ENCODE results near the gene SERTAD3.
"Not testable (repeated sequence)": the region's sequence is repeated elsewhere in the genome, so short reads cannot be mapped to it uniquely, and the experiment has no call there.

Gene SERTAD3

GRCh38 chr19:40410030-40410389, 34.1 kb downstream of the SERTAD3 start:
- H3K36me3 ChIP-seq (ENCODE audit: control insufficient read depth, insufficient read depth, low read length): no peaks in the 10 kb centered on the region
- H3K4me3 ChIP-seq (ENCODE audit: low read length): no peak overlapping the region
- peaks cover 2% of the 10 kb centered on the region; the same call in 1 of the 2 replicates for H3K4me1 ChIP-seq (ENCODE audit: control insufficient read depth, insufficient read depth, low read length)
- WGBS (ENCODE audit: insufficient coverage, insufficient read length): no CpG with 5 or more reads among the region's 9 CpGs
- no peak overlapping the region for H3K27ac ChIP-seq (ENCODE audit: low read length)
- no peak for DNase-seq (ENCODE audit: low read depth, low spot score)
- H3K9me3 ChIP-seq (ENCODE audit: control insufficient read depth, insufficient read depth, low read length): no peaks in the 10 kb centered on the region
- no peaks in the 10 kb centered on the region for H3K27me3 ChIP-seq (ENCODE audit: control insufficient read depth, insufficient read depth, low read length)

- H3K36me3 ChIP-seq (ENCODE audit: control insufficient read depth, insufficient read depth, low read length); H3K4me1 ChIP-seq (ENCODE audit: control insufficient read depth, insufficient read depth, low read length); H3K27ac ChIP-seq (ENCODE audit: low read length); H3K9me3 ChIP-seq (ENCODE audit: control insufficient read depth, insufficient read depth, low read length); DNase-seq (ENCODE audit: low read depth, low spot score); H3K4me3 ChIP-seq (ENCODE audit: low read length); H3K27me3 ChIP-seq (ENCODE audit: control insufficient read depth, insufficient read depth, low read length): not testable (repeated sequence)
- no CpG with 5 or more reads among the region's 8 CpGs for WGBS (ENCODE audit: insufficient coverage, insufficient read length)
These were observed 35.6 kb downstream of the SERTAD3 start for GRCh38 chr19:40408598-40408925.

GRCh38 chr19:40407714-40408597, 36.2 kb downstream of the SERTAD3 start:
- Histone ChIP-seq H3K27me3 (ENCODE audit: control insufficient read depth, insufficient read depth, low read length) (no peaks in the 10 kb centered on the region), H3K4me1 (ENCODE audit: control insufficient read depth, insufficient read depth, low read length) (peaks cover 4% of the 10 kb centered on the region; the same call in 1 of the 2 replicates), H3K9me3 (ENCODE audit: control insufficient read depth, insufficient read depth, low read length) (no peaks in the 10 kb centered on the region), H3K36me3 (ENCODE audit: control insufficient read depth, insufficient read depth, low read length) (no peaks in the 10 kb centered on the region), H3K27ac (ENCODE audit: low read length) (no peak overlapping the region), H3K4me3 (ENCODE audit: low read length) (no peak overlapping the region)
- no CpG with 5 or more reads among the region's 22 CpGs for WGBS (ENCODE audit: insufficient coverage, insufficient read length)
- DNase-seq (ENCODE audit: low read depth, low spot score): no peak

GRCh38 chr19:40403262-40403984, 40.7 kb downstream of the SERTAD3 start:
- Histone ChIP-seq H3K27ac (ENCODE audit: low read length) (no peak overlapping the region), H3K27me3 (ENCODE audit: control insufficient read depth, insufficient read depth, low read length) (no peaks in the 10 kb centered on the region), H3K36me3 (ENCODE audit: control insufficient read depth, insufficient read depth, low read length) (no peaks in the 10 kb centered on the region), H3K9me3 (ENCODE audit: control insufficient read depth, insufficient read depth, low read length) (no peaks in the 10 kb centered on the region), H3K4me3 (ENCODE audit: low read length) (peak overlapping the region; percentile 61; the same call in 1 of the 2 replicates), H3K4me1 (ENCODE audit: control insufficient read depth, insufficient read depth, low read length) (peaks cover 5% of the 10 kb centered on the region)
- DNase-seq (ENCODE audit: low read depth, low spot score): no peak
- WGBS (ENCODE audit: insufficient coverage, insufficient read length): no CpG with 5 or more reads among the region's 41 CpGs

GRCh38 chr19:40400559-40400958, 43.6 kb downstream of the SERTAD3 start:
- H3K36me3 ChIP-seq (ENCODE audit: control insufficient read depth, insufficient read depth, low read length): no peaks in the 10 kb centered on the region; the same call in 1 of the 2 replicates
- no CpG with 5 or more reads among the region's 3 CpGs for WGBS (ENCODE audit: insufficient coverage, insufficient read length)
- H3K9me3 ChIP-seq (ENCODE audit: control insufficient read depth, insufficient read depth, low read length): no peaks in the 10 kb centered on the region
- no peaks in the 10 kb centered on the region for H3K27me3 ChIP-seq (ENCODE audit: control insufficient read depth, insufficient read depth, low read length)
- H3K4me3 ChIP-seq (ENCODE audit: low read length): no peak overlapping the region
- DNase-seq (ENCODE audit: low read depth, low spot score): no peak
- H3K27ac ChIP-seq (ENCODE audit: low read length): no peak overlapping the region
- peaks cover 7% of the 10 kb centered on the region for H3K4me1 ChIP-seq (ENCODE audit: control insufficient read depth, insufficient read depth, low read length)

GRCh38 chr19:40398417-40399131, 45.6 kb downstream of the SERTAD3 start:
- Histone ChIP-seq H3K9me3 (ENCODE audit: control insufficient read depth, insufficient read depth, low read length) (no peaks in the 10 kb centered on the region), H3K4me3 (ENCODE audit: low read length) (no peak overlapping the region), H3K36me3 (ENCODE audit: control insufficient read depth, insufficient read depth, low read length) (no peaks in the 10 kb centered on the region; the same call in 1 of the 2 replicates), H3K4me1 (ENCODE audit: control insufficient read depth, insufficient read depth, low read length) (peaks cover 7% of the 10 kb centered on the region), H3K27me3 (ENCODE audit: control insufficient read depth, insufficient read depth, low read length) (no peaks in the 10 kb centered on the region), H3K27ac (ENCODE audit: low read length) (no peak overlapping the region)
- no CpG with 5 or more reads among the region's 49 CpGs for WGBS (ENCODE audit: insufficient coverage, insufficient read length)
- peak; percentile 82 for DNase-seq (ENCODE audit: low read depth, low spot score)

GRCh38 chr19:40397568-40397906, 46.6 kb downstream of the SERTAD3 start:
- WGBS (ENCODE audit: insufficient coverage, insufficient read length): no CpG with 5 or more reads among the region's 22 CpGs
- H3K4me3 ChIP-seq (ENCODE audit: low read length): no peak overlapping the region
- H3K9me3 ChIP-seq (ENCODE audit: control insufficient read depth, insufficient read depth, low read length): no peaks in the 10 kb centered on the region
- H3K27me3 ChIP-seq (ENCODE audit: control insufficient read depth, insufficient read depth, low read length): no peaks in the 10 kb centered on the region
- no peak overlapping the region for H3K27ac ChIP-seq (ENCODE audit: low read length)
- H3K36me3 ChIP-seq (ENCODE audit: control insufficient read depth, insufficient read depth, low read length): no peaks in the 10 kb centered on the region; the same call in 1 of the 2 replicates
- no peak for DNase-seq (ENCODE audit: low read depth, low spot score)
- H3K4me1 ChIP-seq (ENCODE audit: control insufficient read depth, insufficient read depth, low read length): peaks cover 5% of the 10 kb centered on the region

GRCh38 chr19:40396886-40397567, 47.1 kb downstream of the SERTAD3 start:
- WGBS (ENCODE audit: insufficient coverage, insufficient read length): no CpG with 5 or more reads among the region's 20 CpGs
- Histone ChIP-seq H3K4me1 (ENCODE audit: control insufficient read depth, insufficient read depth, low read length) (peaks cover 5% of the 10 kb centered on the region), H3K36me3 (ENCODE audit: control insufficient read depth, insufficient read depth, low read length) (no peaks in the 10 kb centered on the region; the same call in 1 of the 2 replicates)

GRCh38 chr19:40395956-40396355, 48.2 kb downstream of the SERTAD3 start:
- Histone ChIP-seq H3K9me3 (ENCODE audit: control insufficient read depth, insufficient read depth, low read length) (no peaks in the 10 kb centered on the region), H3K4me1 (ENCODE audit: control insufficient read depth, insufficient read depth, low read length) (peaks cover 5% of the 10 kb centered on the region), H3K36me3 (ENCODE audit: control insufficient read depth, insufficient read depth, low read length) (no peaks in the 10 kb centered on the region; the same call in 1 of the 2 replicates), H3K4me3 (ENCODE audit: low read length) (no peak overlapping the region), H3K27ac (ENCODE audit: low read length) (no peak overlapping the region), H3K27me3 (ENCODE audit: control insufficient read depth, insufficient read depth, low read length) (no peaks in the 10 kb centered on the region)
- WGBS (ENCODE audit: insufficient coverage, insufficient read length): no CpG with 5 or more reads among the region's 14 CpGs
- no peak for DNase-seq (ENCODE audit: low read depth, low spot score)

More at GRCh38 chr19:40396886-40397567, 47.1 kb downstream of the SERTAD3 start:
- no peak overlapping the region for H3K4me3 ChIP-seq (ENCODE audit: low read length)
- H3K9me3 ChIP-seq (ENCODE audit: control insufficient read depth, insufficient read depth, low read length): no peaks in the 10 kb centered on the region
- no peak for DNase-seq (ENCODE audit: low read depth, low spot score)
- H3K27ac ChIP-seq (ENCODE audit: low read length): no peak overlapping the region
- H3K27me3 ChIP-seq (ENCODE audit: control insufficient read depth, insufficient read depth, low read length): no peaks in the 10 kb centered on the region

- no peaks in the 10 kb centered on the region for H3K9me3 ChIP-seq (ENCODE audit: control insufficient read depth, insufficient read depth, low read length)
- no peaks in the 10 kb centered on the region; the same call in 1 of the 2 replicates for H3K36me3 ChIP-seq (ENCODE audit: control insufficient read depth, insufficient read depth, low read length)
- H3K27me3 ChIP-seq (ENCODE audit: control insufficient read depth, insufficient read depth, low read length): no peaks in the 10 kb centered on the region
- no peak overlapping the region for H3K27ac ChIP-seq (ENCODE audit: low read length)
- no peak overlapping the region for H3K4me3 ChIP-seq (ENCODE audit: low read length)
- no peak for DNase-seq (ENCODE audit: low read depth, low spot score)
- no CpG with 5 or more reads among the region's 13 CpGs for WGBS (ENCODE audit: insufficient coverage, insufficient read length)
- H3K4me1 ChIP-seq (ENCODE audit: control insufficient read depth, insufficient read depth, low read length): peaks cover 5% of the 10 kb centered on the region
These were observed 49.3 kb downstream of the SERTAD3 start for GRCh38 chr19:40394816-40395210.
